ENCODE measurements around the gene UST.

DNA sequence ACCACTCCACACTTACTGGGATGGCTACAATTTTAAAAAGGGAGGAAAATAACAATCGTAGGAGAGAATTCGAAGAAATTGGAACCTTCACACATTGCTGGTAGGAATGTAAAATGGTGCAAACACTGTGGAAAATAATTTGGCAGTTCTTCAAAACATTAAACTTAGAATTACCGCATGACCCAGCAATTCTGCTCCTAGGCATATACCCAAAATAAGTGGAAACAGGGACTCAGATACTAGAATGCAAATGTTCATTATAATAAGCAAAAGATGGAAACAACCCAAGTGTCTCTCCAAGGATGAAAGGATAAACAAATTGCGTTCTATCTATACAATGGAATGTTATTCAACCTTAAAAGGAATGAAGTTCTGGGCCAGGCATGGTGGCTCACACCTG lies 325.2 kb downstream of the UST start:
- TF ChIP-seq, protein P1, sequence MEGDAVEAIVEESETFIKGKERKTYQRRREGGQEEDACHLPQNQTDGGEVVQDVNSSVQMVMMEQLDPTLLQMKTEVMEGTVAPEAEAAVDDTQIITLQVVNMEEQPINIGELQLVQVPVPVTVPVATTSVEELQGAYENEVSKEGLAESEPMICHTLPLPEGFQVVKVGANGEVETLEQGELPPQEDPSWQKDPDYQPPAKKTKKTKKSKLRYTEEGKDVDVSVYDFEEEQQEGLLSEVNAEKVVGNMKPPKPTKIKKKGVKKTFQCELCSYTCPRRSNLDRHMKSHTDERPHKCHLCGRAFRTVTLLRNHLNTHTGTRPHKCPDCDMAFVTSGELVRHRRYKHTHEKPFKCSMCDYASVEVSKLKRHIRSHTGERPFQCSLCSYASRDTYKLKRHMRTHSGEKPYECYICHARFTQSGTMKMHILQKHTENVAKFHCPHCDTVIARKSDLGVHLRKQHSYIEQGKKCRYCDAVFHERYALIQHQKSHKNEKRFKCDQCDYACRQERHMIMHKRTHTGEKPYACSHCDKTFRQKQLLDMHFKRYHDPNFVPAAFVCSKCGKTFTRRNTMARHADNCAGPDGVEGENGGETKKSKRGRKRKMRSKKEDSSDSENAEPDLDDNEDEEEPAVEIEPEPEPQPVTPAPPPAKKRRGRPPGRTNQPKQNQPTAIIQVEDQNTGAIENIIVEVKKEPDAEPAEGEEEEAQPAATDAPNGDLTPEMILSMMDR (IDR thresholded peaks at IDR 0.05): no peak
- TF ChIP-seq POLR2A (IDR thresholded peaks at IDR 0.05): no peak
